GM18517 (cell line): Measurements from ENCODE around the gene CTU2.

Experiments used
- ATAC-seq: cut with Tn5 transposase; IDR thresholded peaks from one replicate; pipeline ENCODE4 v1.9.1; 2021; ENCODE audit warnings: mild to moderate bottlenecking, moderate library complexity; ENCODE audit not compliant: unreplicated experiment

Gene CTU2

DNA sequence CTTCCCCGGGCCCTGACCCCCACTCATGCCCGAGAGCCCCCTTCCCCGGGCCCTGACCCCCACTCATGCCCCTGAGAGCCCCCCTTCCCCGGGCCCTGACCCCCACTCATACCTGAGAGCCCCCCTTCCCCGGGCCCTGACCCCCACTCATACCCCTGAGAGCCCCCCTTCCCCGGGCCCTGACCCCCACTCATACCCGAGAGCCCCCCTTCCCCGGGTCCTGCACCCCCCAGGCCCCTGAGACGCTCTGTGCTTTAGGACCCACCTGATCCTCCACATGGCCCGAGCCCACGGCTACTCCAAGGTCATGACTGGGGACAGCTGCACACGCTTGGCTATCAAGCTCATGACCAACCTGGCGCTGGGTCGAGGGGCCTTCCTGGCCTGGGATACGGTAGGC lies 6.8 kb downstream of the CTU2 start:
- no peak for ATAC-seq

DNA sequence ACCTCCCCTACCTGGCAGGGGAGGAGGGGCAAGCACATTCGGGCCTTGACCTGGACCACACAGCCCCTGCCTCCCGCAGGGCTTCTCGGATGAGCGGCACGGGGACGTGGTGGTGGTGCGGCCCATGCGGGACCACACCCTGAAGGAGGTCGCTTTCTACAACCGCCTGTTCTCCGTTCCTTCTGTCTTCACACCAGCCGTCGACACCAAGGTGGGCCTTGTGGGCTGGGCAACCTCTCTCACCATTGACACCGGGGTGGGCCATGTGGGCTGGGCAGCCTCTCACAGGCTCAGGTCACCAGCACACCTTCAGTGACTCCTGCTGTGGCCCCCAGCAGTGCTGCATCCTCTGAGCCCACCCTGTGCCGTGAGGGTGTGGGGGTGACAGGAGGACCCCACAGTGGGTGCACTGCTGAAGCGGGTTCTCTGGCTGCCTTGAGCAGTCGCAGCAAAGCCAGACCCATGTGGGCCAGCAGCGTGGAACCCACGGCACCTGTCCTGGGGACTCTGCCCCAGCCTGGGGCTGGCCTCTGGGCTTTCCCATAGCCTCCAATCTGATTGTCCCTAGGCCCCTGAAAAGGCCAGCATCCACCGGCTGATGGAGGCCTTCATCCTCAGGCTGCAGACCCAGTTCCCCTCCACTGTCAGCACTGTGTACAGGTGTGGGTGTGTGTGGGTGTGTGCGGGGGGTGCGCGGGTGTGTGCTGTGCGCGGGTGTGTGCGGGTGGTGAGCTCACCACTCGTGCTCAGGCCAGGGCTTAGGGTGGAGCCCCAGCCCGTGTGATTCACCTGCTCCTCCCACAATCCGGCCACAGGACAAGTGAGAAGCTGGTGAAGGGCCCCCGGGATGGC lies 7.5 kb downstream of the CTU2 start:
- ATAC-seq, result no peak

DNA sequence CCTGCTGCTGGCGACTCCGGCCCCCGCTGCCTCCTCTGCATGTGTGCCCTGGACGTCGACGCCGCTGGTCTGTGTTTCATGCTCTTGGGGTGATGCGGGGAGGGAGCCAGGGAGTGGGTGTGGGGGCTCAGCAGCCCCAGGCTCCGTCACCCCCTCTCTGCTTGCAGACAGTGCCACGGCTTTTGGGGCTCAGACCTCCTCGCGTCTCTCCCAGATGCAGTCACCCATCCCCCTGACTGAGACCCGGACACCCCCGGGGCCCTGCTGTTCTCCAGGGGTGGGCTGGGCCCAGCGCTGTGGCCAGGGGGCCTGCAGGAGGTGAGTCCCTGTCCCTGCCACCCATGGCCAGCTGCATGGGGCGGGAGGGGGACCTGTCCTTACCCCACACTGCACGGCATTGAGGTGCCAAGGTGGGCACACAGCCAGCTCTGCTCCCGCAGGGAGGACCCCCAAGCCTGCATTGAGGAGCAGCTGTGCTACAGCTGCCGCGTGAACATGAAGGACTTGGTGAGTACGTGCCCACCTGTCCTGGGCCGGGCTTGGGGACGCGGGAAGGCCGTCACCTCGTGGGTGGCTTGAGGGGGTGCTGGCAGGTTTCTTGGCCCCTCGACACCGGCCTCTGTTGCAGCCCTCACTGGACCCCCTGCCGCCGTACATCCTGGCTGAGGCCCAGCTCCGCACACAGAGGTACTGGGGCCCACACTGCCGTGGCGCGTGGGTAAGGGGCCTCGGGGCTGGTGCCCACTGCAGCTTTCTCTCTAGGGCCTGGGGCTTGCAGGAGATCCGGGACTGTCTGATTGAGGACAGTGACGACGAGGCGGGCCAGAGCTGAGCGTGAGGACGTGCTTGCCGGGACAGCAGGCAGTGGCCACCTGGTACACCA lies 8.4 kb downstream of the CTU2 start:
- no peak for ATAC-seq

DNA sequence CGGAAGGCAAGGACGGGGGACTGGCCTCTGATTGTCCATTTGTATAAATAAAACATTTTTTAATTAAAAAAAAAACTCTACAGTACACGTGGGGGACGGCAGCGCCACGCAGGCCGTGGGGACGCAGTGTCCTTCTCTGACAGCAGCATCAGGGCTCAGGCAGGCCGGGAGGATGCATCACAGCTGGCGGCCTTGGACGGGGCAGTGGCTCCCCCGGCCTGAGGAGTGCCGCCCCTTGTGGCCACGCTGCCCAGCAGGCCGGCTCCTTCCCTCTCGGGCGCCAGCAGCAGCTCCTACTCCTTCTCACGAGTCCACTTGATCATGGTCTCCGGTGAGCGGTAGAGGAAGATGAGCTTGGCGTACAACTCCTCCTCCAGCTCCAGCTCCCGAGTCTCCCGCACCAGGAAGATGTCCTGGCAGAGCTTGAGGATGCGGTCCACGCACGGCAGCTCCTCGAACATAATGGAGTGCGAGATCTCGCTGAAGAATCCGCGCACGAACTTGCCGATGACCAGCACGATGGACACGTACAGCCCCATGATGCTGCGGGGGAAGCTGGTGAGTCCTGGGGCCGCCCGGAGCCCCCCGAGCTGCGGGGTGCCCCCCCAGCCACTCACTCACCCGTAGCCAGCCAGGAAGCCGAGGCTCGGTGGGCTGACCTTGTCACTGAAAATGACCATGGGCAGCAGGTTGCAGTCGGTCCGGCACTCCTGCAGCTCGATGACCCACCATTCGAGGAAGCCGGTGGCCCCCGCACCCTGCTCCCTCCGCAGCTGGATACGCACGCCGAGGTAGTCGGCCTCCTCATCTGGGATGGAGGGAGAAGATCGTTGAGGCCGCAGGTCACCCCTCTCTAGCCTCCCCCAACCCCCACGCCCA lies 9.2 kb downstream of the CTU2 start:
- no peak for ATAC-seq

DNA sequence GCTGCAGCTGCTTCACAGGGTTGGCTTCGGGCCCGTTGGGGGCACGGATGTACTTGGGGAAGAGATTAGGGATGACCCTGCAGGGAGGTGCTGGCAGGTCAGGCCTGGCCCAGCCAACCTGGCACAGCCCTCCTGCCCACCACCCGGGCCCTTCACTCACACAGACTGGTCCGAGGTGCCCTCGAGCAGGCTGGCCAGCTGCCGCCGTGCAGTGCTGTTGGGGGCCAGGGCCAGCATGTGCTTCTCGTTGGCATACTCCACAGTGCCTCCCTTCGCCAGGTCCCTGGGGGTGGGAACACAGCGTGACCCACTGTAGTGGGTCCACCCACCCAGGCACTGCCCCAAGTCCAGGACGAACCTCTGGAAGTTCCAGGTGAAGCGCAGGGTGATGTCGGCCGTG lies 9.9 kb downstream of the CTU2 start:
- ATAC-seq, result no peak

DNA sequence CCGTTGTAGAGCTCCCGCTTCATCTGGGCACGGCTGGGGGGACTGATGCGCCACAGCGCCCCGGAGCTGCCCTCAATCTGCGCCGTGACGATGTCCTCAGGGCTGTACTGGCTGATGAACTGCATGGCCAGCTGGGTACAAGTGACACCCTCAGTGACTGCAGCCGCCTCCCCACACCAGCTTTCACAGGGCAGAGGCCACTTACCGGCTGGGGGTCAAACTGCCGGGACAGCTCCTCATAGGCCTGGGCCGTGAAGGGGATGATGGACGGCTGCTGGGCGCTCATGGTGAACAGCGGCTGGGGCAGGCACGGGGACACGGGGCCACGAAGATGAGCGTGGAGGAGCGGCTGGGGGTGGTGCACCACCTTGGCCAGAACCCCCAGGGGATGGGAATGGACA lies 10.3 kb downstream of the CTU2 start:
- ATAC-seq, result no peak

DNA sequence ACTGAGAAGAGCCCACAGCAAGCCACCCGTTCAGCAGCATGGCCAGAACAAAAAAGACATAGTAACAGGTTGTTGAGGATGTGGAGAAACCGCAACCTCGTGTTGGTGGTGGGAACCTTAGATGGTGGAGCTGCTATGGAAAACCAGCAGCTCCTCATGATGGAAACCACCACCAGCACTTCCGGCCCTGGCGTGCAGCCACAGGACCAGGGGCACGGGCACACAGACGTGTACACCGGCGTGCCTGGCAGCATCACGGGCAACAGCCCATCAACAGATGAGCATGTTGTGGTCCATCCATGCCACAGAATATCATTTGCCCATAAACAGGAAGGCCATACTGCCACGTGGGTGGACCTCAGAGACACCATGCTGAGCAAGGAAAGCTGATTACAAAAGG lies 11.9 kb downstream of the CTU2 start:
- no peak for ATAC-seq

DNA sequence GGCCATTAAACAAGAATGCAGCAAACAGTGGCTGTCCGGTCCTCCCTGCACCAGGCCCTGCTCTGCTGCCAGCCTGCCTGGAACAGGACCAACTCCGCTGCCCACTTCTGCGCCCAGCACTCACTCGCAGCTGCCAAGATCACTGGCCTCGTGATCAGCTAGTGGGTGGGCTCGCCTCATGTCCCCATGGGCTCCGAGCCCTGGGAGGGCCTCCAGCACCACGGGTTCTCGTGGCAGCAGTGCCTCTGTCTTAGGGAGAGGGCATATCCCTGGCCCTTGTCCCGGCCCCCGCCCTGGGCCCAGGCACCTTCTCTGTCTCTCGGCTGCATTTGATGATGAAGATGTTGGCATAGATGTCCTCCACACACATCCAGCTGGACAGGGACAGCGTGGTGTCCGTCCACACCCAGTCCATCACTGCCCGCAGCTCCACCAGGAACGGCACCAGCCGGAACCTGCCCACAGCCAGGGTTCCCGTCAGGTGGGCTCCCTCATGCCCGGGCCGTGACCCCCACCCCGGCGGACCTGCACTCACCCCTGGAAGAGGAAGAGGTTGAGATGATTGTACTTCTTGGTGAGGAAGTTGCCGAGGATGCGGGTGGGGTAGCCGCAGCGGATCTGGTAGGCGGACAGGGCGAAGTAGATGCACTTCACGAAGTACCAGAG lies 13.1 kb downstream of the CTU2 start:
- no peak for ATAC-seq

DNA sequence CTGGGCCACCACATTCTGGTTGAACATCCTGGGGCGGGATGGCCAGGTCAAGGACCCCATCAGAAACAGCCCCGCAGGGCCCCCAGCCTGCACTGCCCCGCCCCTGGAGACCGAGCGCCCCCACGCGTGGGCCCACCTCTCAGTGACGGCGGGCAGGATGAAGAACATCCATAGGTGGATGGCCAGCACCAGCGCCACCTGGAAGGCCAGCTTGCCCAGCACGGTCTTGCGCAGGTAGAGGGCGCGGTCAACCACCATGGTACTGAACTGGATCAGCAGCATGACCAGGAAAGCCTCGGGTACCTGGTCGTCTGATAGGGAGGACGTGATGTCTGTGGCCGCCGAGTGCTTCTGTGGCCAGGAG lies 13.6 kb downstream of the CTU2 start:
- no peak for ATAC-seq

DNA sequence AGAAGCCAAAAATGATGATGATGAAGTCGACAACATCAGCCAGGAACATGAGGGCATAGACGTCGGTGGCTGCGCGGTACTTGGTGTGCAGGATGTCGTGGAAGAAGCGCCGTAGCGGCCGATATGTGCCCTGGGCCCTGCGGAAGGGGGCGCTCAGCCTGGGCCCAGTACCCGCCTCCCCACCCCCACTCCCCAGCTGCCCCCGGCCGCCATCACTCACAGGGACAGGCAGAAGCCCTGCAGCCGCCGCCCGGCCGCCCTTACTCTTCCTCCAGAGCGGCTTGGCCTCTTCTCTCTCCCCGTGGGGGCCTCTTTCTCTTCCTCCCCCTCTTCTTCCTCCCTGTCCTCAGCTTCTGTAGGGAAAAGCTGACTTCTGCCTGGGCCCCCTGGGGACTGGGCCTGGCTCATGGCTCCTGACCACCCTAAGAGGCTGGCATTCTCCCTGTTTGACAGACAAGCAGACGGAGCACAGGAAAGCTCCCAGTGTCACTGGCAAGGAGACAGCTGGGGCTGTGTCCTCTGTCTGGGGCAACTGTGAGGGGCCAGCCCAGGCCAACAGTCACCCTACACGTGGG lies 14.2 kb downstream of the CTU2 start:
- ATAC-seq, result no peak

DNA sequence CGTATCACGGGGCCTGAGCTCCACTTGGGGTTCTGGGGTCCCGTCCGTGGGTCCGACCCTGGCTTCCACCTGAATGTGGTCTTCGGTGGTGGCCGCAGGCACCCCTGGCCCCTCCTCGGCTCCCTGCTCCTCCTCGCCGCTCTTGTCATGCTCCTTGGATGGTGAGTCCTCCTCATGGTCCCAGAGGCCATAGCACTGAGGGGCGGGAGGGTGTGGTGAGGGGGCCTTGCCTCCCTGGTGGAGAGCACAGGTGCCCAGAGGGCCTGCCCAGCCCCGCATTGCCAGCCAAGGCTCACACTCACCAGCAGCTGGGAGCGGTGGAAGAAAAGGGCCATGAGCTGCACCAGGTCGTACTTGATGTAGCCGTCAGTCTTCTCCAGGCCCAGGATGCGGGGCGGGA lies 14.9 kb downstream of the CTU2 start:
- ATAC-seq, result no peak

DNA sequence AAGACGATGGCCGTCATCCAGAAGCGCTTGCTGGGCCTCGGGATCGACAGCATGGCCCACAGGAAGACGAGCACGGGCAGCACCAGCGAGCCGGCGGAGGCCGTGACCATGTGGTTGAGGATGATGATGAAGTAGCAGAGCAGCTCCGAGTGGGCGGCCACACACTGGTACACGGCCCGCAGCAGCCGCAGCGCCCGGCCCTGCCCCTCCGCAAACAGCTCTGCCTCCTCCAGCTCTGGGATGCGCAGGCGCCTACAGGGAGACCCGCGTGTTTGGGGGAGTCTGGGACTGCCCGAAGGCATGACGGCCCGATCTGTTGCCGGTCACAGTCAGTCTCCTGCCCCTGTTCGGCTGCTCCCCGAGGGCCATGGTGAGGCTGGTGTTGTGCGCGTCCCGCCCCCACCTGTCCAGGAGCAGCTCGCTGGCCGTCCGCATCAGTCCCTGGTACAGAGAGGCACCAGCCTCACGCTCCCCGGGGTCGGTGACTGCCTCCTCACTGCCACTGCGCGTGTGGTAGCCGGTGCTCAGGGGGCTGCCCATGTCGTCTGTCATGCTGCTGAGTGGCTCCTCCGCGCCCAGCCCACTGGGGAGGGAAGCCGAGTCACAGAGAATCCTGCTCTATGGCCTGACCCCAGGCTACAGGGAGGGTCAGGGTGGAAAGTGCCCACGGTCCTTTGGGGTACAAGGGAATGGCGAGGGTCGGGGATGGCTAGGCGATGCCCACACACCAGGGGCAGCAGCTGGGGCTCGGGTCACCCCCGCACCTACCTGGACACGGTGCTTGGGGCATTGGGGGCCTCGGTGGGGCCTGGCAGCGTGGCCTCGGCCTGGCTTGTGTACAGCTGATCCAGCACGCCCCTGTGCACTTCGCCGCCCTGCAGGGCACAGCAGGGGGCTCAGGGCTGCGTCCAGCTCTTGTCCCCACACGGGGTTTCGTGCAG lies 15.8 kb downstream of the CTU2 start:
- no peak for ATAC-seq

DNA sequence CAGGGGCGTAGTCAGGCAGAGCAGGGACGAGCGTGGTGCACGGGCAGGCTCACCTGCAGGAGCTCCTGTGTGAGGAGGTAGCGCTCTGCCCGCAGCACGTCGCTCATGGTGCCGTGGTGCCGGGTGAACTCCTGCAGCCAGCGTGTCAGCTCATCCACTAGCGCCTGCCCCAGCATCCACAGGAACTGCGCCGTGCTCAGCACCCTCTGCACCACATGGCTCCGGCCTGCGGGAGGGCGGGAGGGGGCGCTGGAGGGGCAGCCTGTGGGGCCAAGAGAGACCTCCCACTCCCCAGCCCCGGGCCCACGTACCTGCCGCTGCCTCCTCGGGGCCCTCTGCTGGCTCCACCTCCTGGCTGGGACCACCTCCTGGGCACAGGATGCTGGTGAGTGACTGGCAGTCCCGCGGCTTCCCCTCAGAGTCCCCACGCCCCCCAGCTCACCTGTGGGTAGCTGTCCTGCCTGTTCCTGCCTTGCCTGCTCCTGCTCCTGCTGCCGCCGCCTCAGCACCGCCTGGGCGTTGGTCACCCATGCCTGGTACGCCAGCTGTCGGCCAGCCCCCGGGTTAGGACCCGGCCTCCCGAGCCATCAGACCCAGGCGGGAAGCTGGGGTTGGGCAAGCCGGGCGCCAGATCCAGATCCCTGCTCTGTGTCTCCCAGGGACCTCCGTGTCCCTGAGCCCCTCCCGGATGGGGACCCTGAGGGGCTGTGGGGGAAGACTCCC lies 16.6 kb downstream of the CTU2 start:
- ATAC-seq, result no peak

DNA sequence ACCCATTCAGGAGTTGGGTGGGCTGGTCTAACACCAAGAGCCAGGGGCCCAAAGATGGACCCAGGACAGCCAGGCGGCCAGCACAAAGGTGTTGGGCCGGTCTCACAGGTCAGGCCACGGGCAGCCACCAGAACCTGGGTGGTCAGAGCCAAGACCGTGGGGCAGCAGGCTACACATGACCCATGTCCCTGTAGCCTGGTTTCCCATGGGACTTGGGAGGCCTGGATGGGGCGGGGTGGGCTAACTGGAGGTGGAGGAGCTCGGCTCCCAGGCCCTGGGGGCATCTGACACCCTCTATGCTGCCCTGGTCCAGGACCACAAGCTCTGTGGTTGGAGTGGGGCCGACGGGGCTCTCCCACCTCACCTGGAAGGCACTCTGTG lies 17.2 kb downstream of the CTU2 start:
- ATAC-seq, result no peak

DNA sequence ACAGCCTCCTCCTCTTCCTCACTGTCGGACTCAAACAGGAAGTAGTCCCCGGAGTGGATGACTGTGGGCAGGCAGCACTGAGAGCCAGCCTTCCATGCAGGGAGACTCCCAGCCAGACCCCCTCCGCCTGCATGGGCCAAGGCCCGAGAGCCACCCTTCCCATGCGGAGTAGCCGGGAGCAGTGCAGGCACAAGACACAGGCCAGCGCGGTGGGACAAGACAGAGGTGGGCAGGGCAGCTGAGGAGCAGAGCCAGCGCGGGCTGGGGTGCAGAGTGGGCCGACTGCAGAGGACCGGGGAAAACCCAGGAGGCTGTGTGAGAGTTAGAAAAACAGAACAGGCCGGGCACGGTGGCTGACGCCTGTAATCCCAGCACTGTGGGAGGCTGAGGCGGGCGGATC lies 17.6 kb downstream of the CTU2 start:
- no peak for ATAC-seq

DNA sequence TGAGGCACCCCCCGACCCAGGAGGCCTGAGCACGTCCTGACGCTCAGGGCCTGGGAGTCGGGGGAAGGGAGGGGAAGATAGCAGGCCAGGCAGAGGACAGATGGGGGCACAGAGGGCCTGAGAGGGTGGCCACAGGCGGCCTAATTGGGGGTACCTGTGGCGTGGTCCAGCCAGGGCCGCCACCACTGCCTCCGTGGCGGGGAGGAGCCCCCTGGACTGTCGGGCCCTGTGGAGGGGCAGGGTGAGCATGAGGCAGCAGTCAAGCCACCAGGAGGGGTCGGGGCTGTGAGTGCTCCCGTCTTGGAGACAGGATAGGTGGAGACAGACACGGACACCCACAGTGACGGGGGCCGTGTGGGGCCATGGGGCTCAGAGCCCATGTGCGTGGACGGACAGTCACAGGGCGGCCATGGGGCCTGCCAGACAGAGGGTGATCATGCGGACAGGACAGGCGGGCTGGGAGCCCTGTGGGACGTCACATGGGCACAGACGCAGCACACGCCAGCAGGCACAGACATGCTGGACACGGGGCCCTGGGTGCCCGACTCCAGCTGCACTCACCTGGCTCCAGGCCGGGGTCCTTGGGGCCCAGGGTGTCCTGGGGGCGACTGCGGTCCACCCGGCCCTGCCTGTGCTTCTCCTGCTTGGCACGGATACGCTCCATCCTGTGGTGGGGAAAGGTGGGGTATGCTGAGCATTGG lies 18.7 kb downstream of the CTU2 start:
- no peak for ATAC-seq

DNA sequence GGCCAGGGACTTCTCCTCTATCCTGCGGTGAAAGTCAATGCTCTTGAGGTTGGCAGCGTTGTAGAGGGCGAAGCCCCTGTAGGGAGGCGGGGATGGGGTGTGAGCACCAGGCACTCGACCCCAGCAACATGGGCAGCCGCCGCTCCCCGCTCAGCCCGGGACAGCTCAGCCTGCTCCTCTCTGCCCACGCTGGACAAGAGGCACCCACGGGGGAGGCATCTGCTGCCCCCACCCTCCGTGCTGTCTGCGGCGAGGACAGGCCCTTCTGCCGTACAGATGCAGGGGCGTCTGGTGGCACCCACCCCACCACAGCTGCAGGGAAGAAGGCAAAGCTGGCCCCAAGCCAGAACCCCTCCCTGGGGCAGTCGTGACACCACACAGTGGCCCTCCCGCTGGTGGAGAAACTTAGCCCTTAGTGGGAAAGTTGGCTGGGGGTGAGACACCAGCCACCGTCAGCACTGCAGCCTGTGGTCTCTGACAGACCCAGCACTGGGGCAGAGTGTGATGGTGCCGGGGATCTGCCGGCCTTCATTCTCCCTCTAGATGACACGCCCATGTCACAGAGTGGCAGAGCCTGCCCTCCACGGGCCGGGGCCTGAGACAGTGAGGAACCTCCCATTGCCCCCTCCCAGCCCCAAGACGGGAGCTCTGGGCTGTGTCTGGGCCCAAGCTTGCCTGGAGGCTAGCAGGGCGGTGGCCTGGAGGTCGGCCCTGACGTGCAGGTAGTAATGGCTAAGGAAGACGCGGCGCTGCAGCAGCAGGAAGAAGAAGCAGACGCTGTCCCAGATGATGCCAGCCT lies 19.5 kb downstream of the CTU2 start:
- no peak for ATAC-seq
